HFFc6 (cell line): ENCODE data around the gene PKD1L1. TPM values are rescaled to one million over a fixed set of nuclear protein-coding genes. Genes with fewer than 3 reads are reported as not detected.

Experiments used
- DNase-seq: peaks from one replicate; pipeline ENCODE4 v3.0.0-alpha.2; 2018
- H3K27ac Mint-ChIP-seq: 2 replicates; pipeline ENCODE4 v1.8.0; 2020; ENCODE audit warnings: mild to moderate bottlenecking, mixed read lengths
- H3K27me3 Mint-ChIP-seq: 2 replicates; pipeline ENCODE4 v1.8.0; 2021; ENCODE audit warnings: mild to moderate bottlenecking, moderate library complexity, mixed read lengths; ENCODE audit not compliant: insufficient read depth
- H3K36me3 Mint-ChIP-seq: 2 replicates; pipeline ENCODE4 v1.8.0; 2021; ENCODE audit warnings: low read depth, mixed read lengths
- H3K4me1 Mint-ChIP-seq: 2 replicates; pipeline ENCODE4 v1.8.0; 2020; ENCODE audit warnings: low read depth, mixed read lengths
- H3K4me3 Mint-ChIP-seq: 2 replicates; pipeline ENCODE4 v1.8.0; 2020; ENCODE audit warnings: mild to moderate bottlenecking, moderate library complexity, mixed read lengths
- H3K9me3 Mint-ChIP-seq: 2 replicates; pipeline ENCODE4 v1.8.0; 2020; ENCODE audit warnings: mild to moderate bottlenecking, mixed read lengths
- CTCF ChIP-seq: fragments of 200-600 bp; sonication (generic); IDR thresholded peaks from 2 replicates; pipeline ENCODE4 v1.5.0; 2021; ENCODE audit warnings: antibody characterized with exemption, mild to moderate bottlenecking
- total RNA-seq, 6 experiments: library from RNA; stranded (reverse); fragmentation: NEBNext Ultra II Directional; extraction: Animal tissue kit (Norgen Biotek cat#: 25700); gene quantifications; 2 replicates in 1 of 6; 3 replicates in 5 of 6; pipeline ENCODE4 v1.2.3, GENCODE V29; 2021

Gene PKD1L1
- total RNA-seq, 6 experiments from 2014 or later: 0.03 to 0.14 TPM; not detected in 4

- no peak for TF ChIP-seq CTCF
- peaks cover 2% of the 10 kb centered on the region; the same call in 1 of the 2 replicates for H3K27me3 Mint-ChIP-seq
- no peak overlapping the region for H3K4me3 Mint-ChIP-seq
- no peaks in the 10 kb centered on the region for H3K9me3 Mint-ChIP-seq
- H3K27ac Mint-ChIP-seq: no peak overlapping the region
- H3K4me1 Mint-ChIP-seq: peaks cover 13% of the 10 kb centered on the region
- DNase-seq: no peak
- no peaks in the 10 kb centered on the region for H3K36me3 Mint-ChIP-seq
These were observed 138.9 kb downstream of the PKD1L1 start for GRCh38 chr7:47809387-47809786.

GRCh38 chr7:47808321-47808720 lies 139.9 kb downstream of the PKD1L1 start:
- no peaks in the 10 kb centered on the region for H3K36me3 Mint-ChIP-seq
- peaks cover 2% of the 10 kb centered on the region; the same call in 1 of the 2 replicates for H3K27me3 Mint-ChIP-seq
- no peak for TF ChIP-seq CTCF
- H3K4me3 Mint-ChIP-seq: no peak overlapping the region
- H3K9me3 Mint-ChIP-seq: no peaks in the 10 kb centered on the region
- no peak overlapping the region for H3K27ac Mint-ChIP-seq
- H3K4me1 Mint-ChIP-seq: peaks cover 19% of the 10 kb centered on the region
- DNase-seq: no peak

GRCh38 chr7:47807756-47808155 lies 140.5 kb downstream of the PKD1L1 start:
- no peak overlapping the region for H3K4me3 Mint-ChIP-seq
- DNase-seq: no peak
- H3K9me3 Mint-ChIP-seq: no peaks in the 10 kb centered on the region

GRCh38 chr7:47807126-47807525 lies 141.1 kb downstream of the PKD1L1 start:
- peaks cover 19% of the 10 kb centered on the region for H3K4me1 Mint-ChIP-seq
- no peak for TF ChIP-seq CTCF
- H3K9me3 Mint-ChIP-seq: no peaks in the 10 kb centered on the region

More at GRCh38 chr7:47807756-47808155, 140.5 kb downstream of the PKD1L1 start:
- peaks cover 19% of the 10 kb centered on the region for H3K4me1 Mint-ChIP-seq
- H3K27me3 Mint-ChIP-seq: peaks cover 2% of the 10 kb centered on the region; the same call in 1 of the 2 replicates
- no peak for TF ChIP-seq CTCF
- no peaks in the 10 kb centered on the region for H3K36me3 Mint-ChIP-seq
- no peak overlapping the region for H3K27ac Mint-ChIP-seq

GRCh38 chr7:47806701-47807103 lies 141.6 kb downstream of the PKD1L1 start:
- Mint-ChIP-seq H3K4me3 (no peak overlapping the region), H3K27me3 (no peaks in the 10 kb centered on the region; the same call in 1 of the 2 replicates), H3K27ac (no peak overlapping the region), H3K9me3 (no peaks in the 10 kb centered on the region), H3K4me1 (peaks cover 19% of the 10 kb centered on the region), H3K36me3 (no peaks in the 10 kb centered on the region)
- DNase-seq: no peak
- TF ChIP-seq CTCF: no peak

More at GRCh38 chr7:47807126-47807525, 141.1 kb downstream of the PKD1L1 start:
- H3K36me3 Mint-ChIP-seq: no peaks in the 10 kb centered on the region
- no peak for DNase-seq
- no peak overlapping the region for H3K4me3 Mint-ChIP-seq
- H3K27ac Mint-ChIP-seq: no peak overlapping the region
- no peaks in the 10 kb centered on the region; the same call in 1 of the 2 replicates for H3K27me3 Mint-ChIP-seq
